Ureter (tissue), 1 donor: ENCODE results near the gene FGD1. TPM values are rescaled to one million over a fixed set of nuclear protein-coding genes. Genes with fewer than 3 reads are reported as not detected.

ENCODE experiments used
- DNase-seq: peaks from one replicate; pipeline ENCODE4 v3.0.0-alpha.2; 2020; ENCODE audit warnings: low spot score
- total RNA-seq: library from RNA; stranded (reverse); gene quantifications from one replicate; pipeline ENCODE4 v1.2.4, GENCODE V29; 2023
- donor health status: DM: yes; HTN: yes; CAD: no.

The FGD1 gene
- total RNA-seq, 1 donor from 2014 or later: 3.3 TPM

- DNase-seq: no peak
Measured at GRCh38 chrX:54473993-54474859, 21.8 kb downstream of the FGD1 start.

GRCh38 chrX:54470054-54470760 is 25.8 kb downstream of the FGD1 start:
- no peak for DNase-seq

- DNase-seq: no peak
Measured at GRCh38 chrX:54452920-54453319, 43.1 kb downstream of the FGD1 start.

- no peak for DNase-seq
Measured at GRCh38 chrX:54449929-54450328, 46.1 kb downstream of the FGD1 start.

GRCh38 chrX:54447461-54447860 is 48.6 kb downstream of the FGD1 start:
- DNase-seq: no peak

- DNase-seq: no peak
Measured at GRCh38 chrX:54446084-54446483, 50.0 kb downstream of the FGD1 start.

- no peak for DNase-seq
Measured at GRCh38 chrX:54444752-54445151, 51.3 kb downstream of the FGD1 start.

- no peak for DNase-seq
Measured at GRCh38 chrX:54442790-54443189, 53.2 kb downstream of the FGD1 start.

- DNase-seq: peak; percentile 80
Measured at GRCh38 chrX:54439960-54440871, 55.8 kb downstream of the FGD1 start, which contains the start of gene TSR2. TSS of gene TSR2 (plus strand) at chrX:54440404. CDS start at chrX:54440422, 18 bp downstream.

GRCh38 chrX:54435121-54435520 is 60.9 kb downstream of the FGD1 start:
- no peak for DNase-seq

GRCh38 chrX:54430519-54430918 is 65.5 kb downstream of the FGD1 start:
- no peak for DNase-seq

GRCh38 chrX:54427837-54428424 is 68.1 kb downstream of the FGD1 start:
- DNase-seq: no peak

- no peak for DNase-seq
Measured at GRCh38 chrX:54423161-54423888, 72.7 kb downstream of the FGD1 start.

GRCh38 chrX:54422168-54422567 is 73.9 kb downstream of the FGD1 start:
- no peak for DNase-seq

GRCh38 chrX:54419559-54420302 is 76.3 kb downstream of the FGD1 start:
- no peak for DNase-seq

GRCh38 chrX:54416965-54417364 is 79.1 kb downstream of the FGD1 start:
- no peak for DNase-seq

GRCh38 chrX:54415534-54416350 is 80.3 kb downstream of the FGD1 start:
- DNase-seq: no peak

GRCh38 chrX:54413753-54414152 is 82.3 kb downstream of the FGD1 start:
- DNase-seq: no peak

- DNase-seq: no peak
Measured at GRCh38 chrX:54411732-54412131, 84.3 kb downstream of the FGD1 start.
